Measurements from ENCODE around the gene RABL2B. TPM values are rescaled to one million over a fixed set of nuclear protein-coding genes. Genes with fewer than 3 reads are reported as not detected.
A peak's percentile ranks its signal among the peaks of the same experiment; 100 is the strongest.
"Not testable (repeated sequence)": the region's sequence is repeated elsewhere in the genome, so short reads cannot be mapped to it uniquely, and the experiment has no call there.

Gene RABL2B
- 6.8 TPM for total RNA-seq
- long read RNA-seq, partial matches to known transcripts, result 1 of 4 reads
- long read RNA-seq, other reads (novel, unspliced or antisense), result 3 of 4 reads

- DNase-seq (ENCODE audit: missing footprints) (peak; percentile 95), ATAC-seq (peak; percentile 99)
- intact Hi-C loops (cut with DNase I), result not testable (repeated sequence)
Measured at GRCh38 chr22:50783033-50783879, at the start of gene RABL2B. Gene RABL2B, minus strand, starts transcription at chr22:50783636. Its CDS starts 1,342 bp downstream, at chr22:50782294.

GRCh38 chr22:50786936-50787335 is 3.5 kb upstream of the RABL2B start:
- intact Hi-C loops (cut with DNase I); DNase-seq (ENCODE audit: missing footprints); ATAC-seq: not testable (repeated sequence)

GRCh38 chr22:50785289-50785688 is 1.9 kb upstream of the RABL2B start:
- intact Hi-C loops (cut with DNase I); DNase-seq (ENCODE audit: missing footprints); ATAC-seq: not testable (repeated sequence)

GRCh38 chr22:50783880-50784276 is 442 bp upstream of the RABL2B start:
- peak; percentile 18 for ATAC-seq
- DNase-seq (ENCODE audit: missing footprints); intact Hi-C loops (cut with DNase I): not testable (repeated sequence)

- ATAC-seq; DNase-seq (ENCODE audit: missing footprints); intact Hi-C loops (cut with DNase I): not testable (repeated sequence)
Measured at GRCh38 chr22:50782253-50782652, 1.2 kb downstream of the RABL2B start.

GRCh38 chr22:50780244-50780643 is 3.2 kb downstream of the RABL2B start:
- intact Hi-C loops (cut with DNase I); DNase-seq (ENCODE audit: missing footprints); ATAC-seq: not testable (repeated sequence)

GRCh38 chr22:50777631-50778030 is 5.8 kb downstream of the RABL2B start:
- DNase-seq (ENCODE audit: missing footprints); ATAC-seq; intact Hi-C loops (cut with DNase I): not testable (repeated sequence)

- ATAC-seq; DNase-seq (ENCODE audit: missing footprints); intact Hi-C loops (cut with DNase I): not testable (repeated sequence)
Measured at GRCh38 chr22:50775132-50775531, 8.3 kb downstream of the RABL2B start.

- DNase-seq (ENCODE audit: missing footprints); intact Hi-C loops (cut with DNase I); ATAC-seq: not testable (repeated sequence)
Measured at GRCh38 chr22:50764288-50764687, 19.1 kb downstream of the RABL2B start.

- intact Hi-C loops (cut with DNase I); ATAC-seq; DNase-seq (ENCODE audit: missing footprints): not testable (repeated sequence)
Measured at GRCh38 chr22:50761829-50762228, 21.6 kb downstream of the RABL2B start.

- ATAC-seq; intact Hi-C loops (cut with DNase I): not testable (repeated sequence)
Measured at GRCh38 chr22:50759597-50760341, 23.7 kb downstream of the RABL2B start.

GRCh38 chr22:50756949-50757491 is 26.4 kb downstream of the RABL2B start:
- ATAC-seq; intact Hi-C loops (cut with DNase I); DNase-seq (ENCODE audit: missing footprints): not testable (repeated sequence)

More at GRCh38 chr22:50759597-50760341, 23.7 kb downstream of the RABL2B start:
- DNase-seq (ENCODE audit: missing footprints), result not testable (repeated sequence)

- intact Hi-C loops (cut with DNase I); ATAC-seq; DNase-seq (ENCODE audit: missing footprints): not testable (repeated sequence)
Measured at GRCh38 chr22:50756406-50756805, 27.0 kb downstream of the RABL2B start.

GRCh38 chr22:50755251-50755650 is 28.2 kb downstream of the RABL2B start:
- DNase-seq (ENCODE audit: missing footprints); ATAC-seq; intact Hi-C loops (cut with DNase I): not testable (repeated sequence)

GRCh38 chr22:50749302-50750074 is 33.9 kb downstream of the RABL2B start:
- DNase-seq (ENCODE audit: missing footprints); intact Hi-C loops (cut with DNase I): not testable (repeated sequence)

GRCh38 chr22:50748630-50749029 is 34.8 kb downstream of the RABL2B start:
- DNase-seq (ENCODE audit: missing footprints); intact Hi-C loops (cut with DNase I); ATAC-seq: not testable (repeated sequence)

More at GRCh38 chr22:50749302-50750074, 33.9 kb downstream of the RABL2B start:
- not testable (repeated sequence) for ATAC-seq

GRCh38 chr22:50747521-50747920 is 35.9 kb downstream of the RABL2B start:
- ATAC-seq; intact Hi-C loops (cut with DNase I); DNase-seq (ENCODE audit: missing footprints): not testable (repeated sequence)

GRCh38 chr22:50744424-50744823 is 39.0 kb downstream of the RABL2B start:
- not testable (repeated sequence) for DNase-seq (ENCODE audit: missing footprints)

More at GRCh38 chr22:50744424-50744823, 39.0 kb downstream of the RABL2B start:
- intact Hi-C loops (cut with DNase I); ATAC-seq: not testable (repeated sequence)
